Thyroid gland (tissue), 4 donors: ENCODE results near the gene SRRM2.

Experiments used
- POLR2A ChIP-seq, 2 donors: fragments of 450-650 bp; IDR thresholded peaks; one replicate each; pipeline ENCODE4 v1.6.1; 2017; ENCODE audit warnings: antibody characterized with exemption in 2 of 2, mild to moderate bottlenecking in 2 of 2, moderate library complexity in 1 of 2
- TF ChIP-seq, protein P1 (sequence below), 6 experiments: fragments of 200-600 bp in 3 of 6; fragments of 450-650 bp in 3 of 6; sonication (generic) in 3 of 6; IDR thresholded peaks; one replicate each; pipeline ENCODE4 v1.5.1; 2016 to 2019; ENCODE audit warnings: antibody characterized with exemption in 6 of 6, mild to moderate bottlenecking in 2 of 6, inconsistent platforms in 1 of 6, moderate library complexity in 1 of 6

DNA sequence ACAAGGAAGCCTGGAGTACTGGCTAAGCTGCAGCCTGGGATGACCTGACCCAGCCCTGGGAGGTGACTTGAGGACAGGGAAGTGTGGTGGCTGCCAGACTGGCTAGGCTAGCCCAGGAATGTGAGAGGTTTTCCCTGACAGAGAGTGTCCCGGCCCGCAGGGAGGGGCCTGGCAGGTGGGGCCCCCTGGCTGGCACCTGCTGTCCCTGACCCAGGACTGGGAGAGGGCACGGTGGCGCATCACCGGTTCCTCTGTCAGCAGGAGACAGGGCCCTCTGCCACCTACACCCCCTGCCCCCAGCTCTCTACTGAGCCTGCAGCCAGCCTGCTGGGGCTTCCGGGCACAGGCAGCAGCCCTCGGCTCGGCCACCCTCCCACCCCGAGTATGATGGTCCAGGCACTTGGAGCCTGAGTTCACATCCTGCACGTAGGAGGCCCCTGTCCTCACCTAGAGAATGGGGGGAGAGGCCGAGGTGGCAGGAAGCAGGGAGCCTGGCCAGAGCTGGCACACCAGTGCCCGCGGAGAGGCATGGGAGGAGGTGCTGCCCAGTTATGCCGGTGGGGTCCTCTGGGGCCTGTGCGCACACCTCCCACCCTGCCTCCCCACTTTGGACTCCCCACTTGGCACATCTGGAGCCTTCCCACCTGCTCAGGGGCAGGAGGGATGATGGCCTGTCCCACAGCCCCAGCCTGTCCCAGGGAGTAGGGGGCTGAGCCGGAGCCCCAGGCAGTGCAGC is 32.9 kb upstream of the SRRM2 start:
- no peak for TF ChIP-seq POLR2A (IDR thresholded peaks at IDR 0.05)
- TF ChIP-seq, protein P1, sequence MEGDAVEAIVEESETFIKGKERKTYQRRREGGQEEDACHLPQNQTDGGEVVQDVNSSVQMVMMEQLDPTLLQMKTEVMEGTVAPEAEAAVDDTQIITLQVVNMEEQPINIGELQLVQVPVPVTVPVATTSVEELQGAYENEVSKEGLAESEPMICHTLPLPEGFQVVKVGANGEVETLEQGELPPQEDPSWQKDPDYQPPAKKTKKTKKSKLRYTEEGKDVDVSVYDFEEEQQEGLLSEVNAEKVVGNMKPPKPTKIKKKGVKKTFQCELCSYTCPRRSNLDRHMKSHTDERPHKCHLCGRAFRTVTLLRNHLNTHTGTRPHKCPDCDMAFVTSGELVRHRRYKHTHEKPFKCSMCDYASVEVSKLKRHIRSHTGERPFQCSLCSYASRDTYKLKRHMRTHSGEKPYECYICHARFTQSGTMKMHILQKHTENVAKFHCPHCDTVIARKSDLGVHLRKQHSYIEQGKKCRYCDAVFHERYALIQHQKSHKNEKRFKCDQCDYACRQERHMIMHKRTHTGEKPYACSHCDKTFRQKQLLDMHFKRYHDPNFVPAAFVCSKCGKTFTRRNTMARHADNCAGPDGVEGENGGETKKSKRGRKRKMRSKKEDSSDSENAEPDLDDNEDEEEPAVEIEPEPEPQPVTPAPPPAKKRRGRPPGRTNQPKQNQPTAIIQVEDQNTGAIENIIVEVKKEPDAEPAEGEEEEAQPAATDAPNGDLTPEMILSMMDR (IDR thresholded peaks at IDR 0.05) = no peak
